NB4 (cell line): Measurements from ENCODE around the gene RCE1.

Source experiments
- DNase-seq: peaks from one replicate; pipeline ENCODE4 v3.0.0; 2010; ENCODE audit warnings: low read depth
- H3K4me3 ChIP-seq: one replicate; pipeline ENCODE4 v1.5.1; 2011; ENCODE audit warnings: mild to moderate bottlenecking, low read depth, low read length, moderate library complexity
- MYC ChIP-seq: IDR thresholded peaks from 2 replicates; pipeline ENCODE4 v1.6.1; 2011; ENCODE audit warnings: low read depth, low read length
- POLR2A ChIP-seq: IDR thresholded peaks from 2 replicates; pipeline ENCODE4 v1.6.1; 2011; ENCODE audit warnings: mild to moderate bottlenecking; ENCODE audit not compliant: insufficient read length; ENCODE audit errors: extremely low read depth
- TF ChIP-seq, protein P1 (sequence below): IDR thresholded peaks from 2 replicates; pipeline ENCODE4 v1.6.1; 2011; ENCODE audit warnings: low read depth, low read length
- TF ChIP-seq, protein P2 (sequence below): IDR thresholded peaks from one replicate; pipeline ENCODE4 v1.5.1; 2012; ENCODE audit warnings: low read depth, low read length

Gene RCE1

DNA sequence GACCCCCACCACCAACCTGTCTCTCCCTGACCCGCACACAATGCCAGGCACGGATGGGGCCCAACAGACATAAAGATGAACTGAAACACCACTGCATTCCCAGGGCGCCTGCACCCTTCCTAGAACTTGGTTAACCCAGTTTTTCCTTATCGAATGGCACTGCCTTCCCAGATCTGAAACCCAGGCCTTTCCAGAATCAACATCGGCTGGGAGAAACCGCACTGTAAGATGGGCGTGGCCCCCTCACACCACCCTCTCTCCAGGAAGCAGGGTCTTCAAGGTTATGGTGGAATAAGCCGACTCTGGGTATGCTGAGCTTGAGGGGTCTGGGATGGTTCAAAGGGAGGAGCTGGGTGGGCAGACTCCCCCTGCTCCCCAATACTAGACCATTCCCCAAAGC is 36.8 kb downstream of the RCE1 start:
- no peak overlapping the region for H3K4me3 ChIP-seq
- no peak for TF ChIP-seq MYC
- TF ChIP-seq, protein P1, sequence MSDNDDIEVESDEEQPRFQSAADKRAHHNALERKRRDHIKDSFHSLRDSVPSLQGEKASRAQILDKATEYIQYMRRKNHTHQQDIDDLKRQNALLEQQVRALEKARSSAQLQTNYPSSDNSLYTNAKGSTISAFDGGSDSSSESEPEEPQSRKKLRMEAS: no peak
- TF ChIP-seq, protein P2, sequence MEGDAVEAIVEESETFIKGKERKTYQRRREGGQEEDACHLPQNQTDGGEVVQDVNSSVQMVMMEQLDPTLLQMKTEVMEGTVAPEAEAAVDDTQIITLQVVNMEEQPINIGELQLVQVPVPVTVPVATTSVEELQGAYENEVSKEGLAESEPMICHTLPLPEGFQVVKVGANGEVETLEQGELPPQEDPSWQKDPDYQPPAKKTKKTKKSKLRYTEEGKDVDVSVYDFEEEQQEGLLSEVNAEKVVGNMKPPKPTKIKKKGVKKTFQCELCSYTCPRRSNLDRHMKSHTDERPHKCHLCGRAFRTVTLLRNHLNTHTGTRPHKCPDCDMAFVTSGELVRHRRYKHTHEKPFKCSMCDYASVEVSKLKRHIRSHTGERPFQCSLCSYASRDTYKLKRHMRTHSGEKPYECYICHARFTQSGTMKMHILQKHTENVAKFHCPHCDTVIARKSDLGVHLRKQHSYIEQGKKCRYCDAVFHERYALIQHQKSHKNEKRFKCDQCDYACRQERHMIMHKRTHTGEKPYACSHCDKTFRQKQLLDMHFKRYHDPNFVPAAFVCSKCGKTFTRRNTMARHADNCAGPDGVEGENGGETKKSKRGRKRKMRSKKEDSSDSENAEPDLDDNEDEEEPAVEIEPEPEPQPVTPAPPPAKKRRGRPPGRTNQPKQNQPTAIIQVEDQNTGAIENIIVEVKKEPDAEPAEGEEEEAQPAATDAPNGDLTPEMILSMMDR: no peak
- TF ChIP-seq POLR2A: no peak
- DNase-seq: no peak

DNA sequence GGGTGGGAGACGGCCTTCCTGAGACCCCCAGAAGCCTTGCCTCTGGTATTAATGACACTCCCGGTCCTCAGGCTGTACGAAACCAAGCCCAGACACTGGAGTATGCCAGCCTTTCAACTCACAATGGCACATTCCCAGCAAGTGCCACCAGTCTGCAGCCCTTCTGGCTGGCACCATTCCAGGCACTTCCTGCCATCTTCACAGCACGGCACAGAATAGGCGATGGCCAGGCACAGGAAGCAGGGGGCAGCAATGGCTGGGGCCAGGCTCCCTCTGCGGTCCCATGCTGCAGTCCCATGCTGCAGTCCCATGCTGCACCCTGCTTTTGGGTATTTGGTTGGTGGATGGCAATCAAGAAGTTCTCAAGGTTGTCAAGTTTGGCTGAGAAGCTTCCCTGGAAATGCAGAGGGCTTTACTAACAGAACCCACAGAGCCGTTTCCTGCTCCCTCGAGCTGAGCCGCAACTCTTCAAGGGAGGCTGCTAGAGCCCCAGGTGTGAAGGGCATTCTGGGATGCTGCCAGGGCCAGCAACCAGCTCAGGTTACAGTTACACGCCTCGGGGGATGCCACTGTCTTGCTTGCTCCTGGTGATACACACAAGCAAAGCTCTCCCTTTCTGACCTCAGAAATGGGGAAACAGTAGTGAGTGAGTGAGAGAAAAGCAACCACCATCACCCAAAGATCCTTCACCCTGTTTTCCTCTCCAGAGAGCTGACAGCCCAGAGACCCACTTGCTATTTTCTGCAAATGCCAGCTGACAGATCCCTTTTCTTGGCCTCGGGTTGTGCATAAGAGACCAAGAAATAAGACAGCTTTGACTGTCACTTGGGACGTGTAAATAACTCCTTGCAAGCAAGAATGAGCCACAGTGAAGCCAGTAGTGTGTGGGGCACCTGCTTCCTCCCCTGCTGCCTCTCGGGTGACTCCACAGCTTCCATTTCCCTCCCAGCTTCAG is 37.5 kb downstream of the RCE1 start:
- H3K4me3 ChIP-seq: no peak overlapping the region
- TF ChIP-seq, protein P1: no peak
- TF ChIP-seq MYC (no peak), POLR2A (no peak)
- TF ChIP-seq, protein P2: no peak
- DNase-seq: no peak

DNA sequence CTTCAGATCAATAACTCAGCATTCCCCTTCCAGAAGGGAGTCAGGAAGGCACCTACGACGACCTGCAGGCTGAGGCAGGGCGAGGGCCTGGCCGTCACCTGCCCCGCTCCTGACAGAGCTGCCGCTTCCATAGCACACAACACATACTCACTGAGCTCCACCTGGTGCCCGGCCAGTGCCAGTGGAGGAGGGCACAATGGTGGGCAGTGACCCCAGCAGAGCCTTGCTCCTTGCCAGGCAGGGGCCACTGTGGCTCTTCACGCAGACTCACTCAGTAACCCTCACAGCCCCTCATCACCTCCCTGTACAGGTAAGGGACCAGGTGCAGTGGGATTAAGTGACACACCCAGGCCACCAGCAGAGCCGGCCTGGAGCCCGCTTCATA is 38.2 kb downstream of the RCE1 start:
- TF ChIP-seq MYC: no peak
- no peak for TF ChIP-seq POLR2A
- TF ChIP-seq, protein P2: no peak
- TF ChIP-seq, protein P1: no peak
- DNase-seq: no peak

DNA sequence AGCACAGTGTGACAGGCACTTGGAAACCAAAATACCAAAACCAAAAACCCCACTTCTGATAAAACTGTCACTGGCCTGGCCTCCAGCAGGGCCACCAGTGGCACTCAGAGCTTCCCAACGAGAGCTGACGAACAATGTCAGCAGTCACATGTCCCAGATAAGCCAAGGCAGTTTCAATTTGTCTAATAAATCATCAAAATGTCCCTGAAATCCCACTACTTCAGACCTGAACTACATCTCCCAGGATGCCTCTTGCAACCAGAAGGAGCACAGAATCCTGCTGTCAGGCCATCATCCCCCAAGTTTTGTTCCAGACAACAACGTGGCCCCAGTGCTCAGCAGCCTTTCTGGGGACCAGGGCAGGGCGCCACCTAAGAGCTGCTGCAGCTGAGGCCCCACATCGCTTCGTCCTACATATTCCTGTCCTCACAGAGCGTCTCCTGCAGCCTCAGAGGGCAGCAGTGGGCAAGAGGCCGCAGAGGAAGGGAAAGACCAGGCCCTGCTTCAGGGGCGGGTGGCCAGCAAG is 38.7 kb downstream of the RCE1 start:
- no peak for TF ChIP-seq MYC
- TF ChIP-seq, protein P1: no peak
- TF ChIP-seq, protein P2: no peak
- TF ChIP-seq POLR2A: no peak
- no peak overlapping the region for H3K4me3 ChIP-seq
- no peak for DNase-seq

More for the DNA sequence above, 38.2 kb downstream of the RCE1 start:
- no peak overlapping the region for H3K4me3 ChIP-seq

DNA sequence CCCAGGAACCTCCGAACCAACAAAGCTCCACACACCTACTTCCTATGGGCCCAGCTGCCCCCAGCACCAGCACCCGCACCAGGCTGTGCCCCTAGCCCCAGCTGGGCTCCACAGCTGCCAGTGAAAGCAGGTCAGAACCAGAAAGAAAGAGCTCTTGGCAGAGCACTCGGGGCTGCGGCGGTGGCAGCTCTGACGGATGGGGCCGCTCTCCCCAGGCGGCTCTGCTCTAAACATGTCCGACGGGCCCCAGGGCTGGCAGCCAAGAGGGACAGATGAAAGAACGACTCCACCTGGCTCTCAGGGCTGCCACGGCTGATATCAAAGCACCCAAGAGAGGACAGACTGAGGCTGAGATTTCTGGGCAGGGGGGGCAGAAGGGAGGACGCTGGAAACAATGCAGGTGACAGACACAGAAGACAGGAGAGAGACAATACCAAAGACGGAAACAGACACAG is 39.3 kb downstream of the RCE1 start:
- TF ChIP-seq, protein P1: no peak
- TF ChIP-seq, protein P2: no peak
- TF ChIP-seq MYC (no peak), POLR2A (no peak)
- H3K4me3 ChIP-seq: no peak overlapping the region
- no peak for DNase-seq
